OCI-LY7 (cell line): Measurements from ENCODE around the gene SNAP29. TPM values are rescaled to one million over a fixed set of nuclear protein-coding genes. Genes with fewer than 3 reads are reported as not detected.

Experiments used
- BruUV-seq: library from RNA; stranded (reverse); fragments of 400-500 nt; replicated peaks from 2 replicates; lab custom pipeline; 2021; lab: Mats Ljungman, UMichigan
- CTCF ChIA-PET: fragments of 300-600 bp; sonication (Branson Sonifier 250); formaldehyde crosslinking; loops from one replicate; lab custom pipeline; 2022; ENCODE audit warnings: antibody characterized with exemption; ENCODE audit not compliant: unreplicated experiment; lab: Charles Lee
- POLR2A ChIA-PET: fragments of 300-600 bp; sonication (Branson Sonifier 250); formaldehyde crosslinking; loops from one replicate; lab custom pipeline; 2022; ENCODE audit warnings: antibody characterized with exemption; lab: Charles Lee
- DNase-seq: peaks from one replicate; pipeline ENCODE4 v3.0.0-alpha.2; 2015; ENCODE audit warnings: low spot score
- H2AFZ ChIP-seq: fragments of 200-600 bp; sonication (generic), shearing (Covaris generic); 2 replicates; pipeline ENCODE4 v1.6.1; 2014; ENCODE audit warnings: mild to moderate bottlenecking, antibody characterized with exemption, low read length, moderate library complexity
- H3K27ac ChIP-seq: fragments of 200-600 bp; sonication (generic); 2 replicates; pipeline ENCODE4 v1.5.1; 2014; ENCODE audit warnings: mixed run types, low read depth, mild to moderate bottlenecking, moderate library complexity, low read length, inconsistent platforms; ENCODE audit not compliant: poor library complexity, severe bottlenecking
- H3K36me3 ChIP-seq: fragments of 200-600 bp; sonication (generic); 2 replicates; pipeline ENCODE4 v1.6.1; 2014; ENCODE audit warnings: mild to moderate bottlenecking, antibody characterized with exemption, low read length, moderate library complexity, mixed read lengths; ENCODE audit not compliant: insufficient read depth
- H3K4me1 ChIP-seq: fragments of 200-600 bp; sonication (generic); 2 replicates; pipeline ENCODE4 v1.5.1; 2014; ENCODE audit warnings: mild to moderate bottlenecking, low read length; ENCODE audit not compliant: insufficient read depth, poor library complexity, severe bottlenecking
- H3K4me2 ChIP-seq: fragments of 200-600 bp; sonication (generic); 2 replicates; pipeline ENCODE4 v1.6.1; 2014; ENCODE audit warnings: mild to moderate bottlenecking, low read length
- H3K4me3 ChIP-seq: fragments of 200-600 bp; sonication (generic); 2 replicates; pipeline ENCODE4 v1.5.1; 2014; ENCODE audit warnings: mild to moderate bottlenecking, low read depth, low read length; ENCODE audit not compliant: poor library complexity, severe bottlenecking
- H3K79me2 ChIP-seq: fragments of 200-600 bp; sonication (generic); 2 replicates; pipeline ENCODE4 v1.6.1; 2016; ENCODE audit warnings: low read depth, mild to moderate bottlenecking, low read length, moderate library complexity, mixed read lengths; ENCODE audit not compliant: insufficient read depth
- H3K9me2 ChIP-seq: fragments of 200-600 bp; sonication (generic); 2 replicates; pipeline ENCODE4 v1.6.1; 2016; ENCODE audit warnings: mild to moderate bottlenecking, low read length, mixed read lengths; ENCODE audit not compliant: insufficient read depth
- H3K9me3 ChIP-seq: fragments of 200-600 bp; sonication (generic); 2 replicates; pipeline ENCODE4 v1.6.1; 2014; ENCODE audit warnings: mild to moderate bottlenecking, mixed run types, low read length, mixed read lengths
- H4K20me1 ChIP-seq: fragments of 200-600 bp; sonication (generic); 2 replicates; pipeline ENCODE4 v1.6.1; 2014; ENCODE audit warnings: mild to moderate bottlenecking, antibody characterized with exemption, low read length, moderate library complexity, mixed read lengths; ENCODE audit not compliant: insufficient read depth
- CTCF ChIP-seq: fragments of 200-600 bp; sonication (generic); conservative IDR thresholded peaks from 2 replicates; pipeline ENCODE4 v1.5.1; 2014; ENCODE audit warnings: mild to moderate bottlenecking, antibody characterized with exemption, low read length, moderate library complexity, mixed read lengths
- EZH2phosphoT487 ChIP-seq: fragments of 200-600 bp; sonication (generic); IDR thresholded peaks from 2 replicates; pipeline ENCODE4 v1.6.1; 2018; ENCODE audit warnings: low read depth, borderline replicate concordance, mild to moderate bottlenecking, mixed run types, antibody characterized with exemption, low read length, moderate library complexity, mixed read lengths
- intact Hi-C: fragments of 100-400 bp; cut with micrococcal nuclease; formaldehyde crosslinking; loops from one replicate; pipeline ENCODE4 v1.10.0; 2022; ENCODE audit not compliant: unreplicated experiment
- total RNA-seq, 2 experiments: library from RNA; depleted of rRNA in 1 of 2; stranded (reverse); fragments of >200 nt in 1 of 2; shearing (Covaris generic) in 1 of 2; gene quantifications; 2 replicates each; pipeline ENCODE4 v1.2.3, GENCODE V29; 2014 to 2022

Gene SNAP29
- total RNA-seq, 2 experiments from 2014 or later = 12.7 to 26.9 TPM

- no peak overlapping the region for H3K4me2 ChIP-seq
- no peak overlapping the region for H3K27ac ChIP-seq
- H4K20me1 ChIP-seq = peaks cover 18% of the 10 kb centered on the region; the same call in 1 of the 2 replicates
- TF ChIP-seq EZH2phosphoT487 = no peak
- no peak for TF ChIP-seq CTCF
- no TSS peak for BruUV-seq
- intact Hi-C loops = no loop called here
- CTCF ChIA-PET = no interaction called here
- H2AFZ ChIP-seq = no peak overlapping the region
- POLR2A ChIA-PET = interaction anchor here (0.7 kb wide), 1 partner anchor 21 kb away, joined by 5 read pairs; no protein-coding TSS in a partner anchor
- no peaks in the 10 kb centered on the region for H3K36me3 ChIP-seq
- H3K9me3 ChIP-seq = no peaks in the 10 kb centered on the region
- peaks cover 53% of the 10 kb centered on the region; the same call in 1 of the 2 replicates for H3K79me2 ChIP-seq
- no peak overlapping the region for H3K4me3 ChIP-seq
- H3K9me2 ChIP-seq = no peaks in the 10 kb centered on the region
- no peak for DNase-seq
- H3K4me1 ChIP-seq = no peaks in the 10 kb centered on the region
These were observed 14.5 kb upstream of the SNAP29 start for GRCh38 chr22:20844055-20845037.

DNA sequence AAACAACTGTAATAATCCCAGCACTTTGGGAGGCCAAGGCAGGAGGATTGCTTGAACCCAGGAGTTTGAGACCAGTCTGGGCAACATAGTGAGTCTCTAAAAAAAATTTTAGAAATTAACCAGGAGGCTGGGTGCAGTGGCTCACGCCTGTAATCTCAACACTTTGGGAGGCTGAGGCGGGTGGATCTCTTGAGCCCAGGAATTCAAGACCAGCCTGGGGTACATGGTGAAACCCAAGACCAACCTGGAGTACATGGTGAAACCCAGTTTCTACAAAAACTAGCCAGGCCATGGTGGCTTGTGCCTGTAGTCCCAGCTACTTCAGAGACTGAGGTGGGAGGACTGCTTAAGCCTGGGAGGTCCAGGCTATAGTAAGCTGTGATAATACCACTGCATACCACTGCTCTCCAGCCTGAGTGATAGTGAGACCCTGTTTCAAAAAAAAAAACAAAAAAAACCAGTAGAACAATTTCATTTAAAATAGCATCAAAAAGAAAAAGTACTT lies 11.4 kb upstream of the SNAP29 start:
- Histone ChIP-seq H3K4me3 (no peak overlapping the region), H2AFZ (no peak overlapping the region), H3K79me2 (peaks cover 68% of the 10 kb centered on the region; the same call in 1 of the 2 replicates), H3K9me3 (no peaks in the 10 kb centered on the region), H3K9me2 (no peaks in the 10 kb centered on the region), H4K20me1 (peaks cover 12% of the 10 kb centered on the region; the same call in 1 of the 2 replicates), H3K4me2 (no peak overlapping the region), H3K27ac (no peak overlapping the region), H3K36me3 (no peaks in the 10 kb centered on the region), H3K4me1 (no peaks in the 10 kb centered on the region)
- no peak for TF ChIP-seq CTCF
- TF ChIP-seq EZH2phosphoT487 = no peak
- no TSS peak for BruUV-seq
- CTCF ChIA-PET = no interaction called here
- intact Hi-C loops = no loop called here
- no peak for DNase-seq
- POLR2A ChIA-PET = interaction anchor here (1.0 kb wide), 1 partner anchor 10 kb away, joined by 5 read pairs; no protein-coding TSS in a partner anchor
